ENCODE measurements around the gene ABCA2. TPM values are rescaled to one million over a fixed set of nuclear protein-coding genes. Genes with fewer than 3 reads are reported as not detected.
"Not testable (repeated sequence)": the region's sequence is repeated elsewhere in the genome, so short reads cannot be mapped to it uniquely, and the experiment has no call there.

Gene ABCA2
- polyA plus RNA-seq, 1 donor, result 25.3 TPM

DNA sequence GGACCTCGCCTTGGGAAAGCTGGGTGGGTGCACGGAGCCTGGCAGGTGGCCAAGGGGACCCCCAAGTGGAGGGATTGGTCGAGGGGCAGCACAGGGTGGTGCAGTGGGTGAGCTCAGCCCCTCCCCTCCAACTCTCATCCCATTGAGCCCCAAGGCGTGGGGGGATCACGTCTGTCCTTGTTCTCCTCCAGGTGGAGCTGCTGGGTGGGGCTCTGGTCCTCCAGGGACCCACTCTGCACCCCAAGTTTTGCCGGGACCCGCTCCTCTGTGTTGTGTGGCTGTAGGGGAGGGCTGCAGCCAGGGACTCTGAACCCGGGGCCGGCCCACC, 7.4 kb upstream of the ABCA2 start:
- no peak overlapping the region for H3K27ac ChIP-seq (ENCODE audit: low read length)
- H3K4me3 ChIP-seq (ENCODE audit: low read length), result no peak overlapping the region
- whole genome bisulfite sequencing (ENCODE audit: insufficient coverage, low lambda C conversion rate), result no CpG with 5 or more reads among the region's 9 CpGs
- no peaks in the 10 kb centered on the region for H3K36me3 ChIP-seq (ENCODE audit: control insufficient read depth, insufficient read depth, low read length)
- no peak for DNase-seq
- H3K27me3 ChIP-seq (ENCODE audit: control insufficient read depth, insufficient read depth, low read length), result no peaks in the 10 kb centered on the region
- peaks cover 2% of the 10 kb centered on the region for H3K9me3 ChIP-seq (ENCODE audit: control insufficient read depth, low read depth, low read length)
- peaks cover 26% of the 10 kb centered on the region for H3K4me1 ChIP-seq (ENCODE audit: control insufficient read depth, insufficient read depth, low read length)

DNA sequence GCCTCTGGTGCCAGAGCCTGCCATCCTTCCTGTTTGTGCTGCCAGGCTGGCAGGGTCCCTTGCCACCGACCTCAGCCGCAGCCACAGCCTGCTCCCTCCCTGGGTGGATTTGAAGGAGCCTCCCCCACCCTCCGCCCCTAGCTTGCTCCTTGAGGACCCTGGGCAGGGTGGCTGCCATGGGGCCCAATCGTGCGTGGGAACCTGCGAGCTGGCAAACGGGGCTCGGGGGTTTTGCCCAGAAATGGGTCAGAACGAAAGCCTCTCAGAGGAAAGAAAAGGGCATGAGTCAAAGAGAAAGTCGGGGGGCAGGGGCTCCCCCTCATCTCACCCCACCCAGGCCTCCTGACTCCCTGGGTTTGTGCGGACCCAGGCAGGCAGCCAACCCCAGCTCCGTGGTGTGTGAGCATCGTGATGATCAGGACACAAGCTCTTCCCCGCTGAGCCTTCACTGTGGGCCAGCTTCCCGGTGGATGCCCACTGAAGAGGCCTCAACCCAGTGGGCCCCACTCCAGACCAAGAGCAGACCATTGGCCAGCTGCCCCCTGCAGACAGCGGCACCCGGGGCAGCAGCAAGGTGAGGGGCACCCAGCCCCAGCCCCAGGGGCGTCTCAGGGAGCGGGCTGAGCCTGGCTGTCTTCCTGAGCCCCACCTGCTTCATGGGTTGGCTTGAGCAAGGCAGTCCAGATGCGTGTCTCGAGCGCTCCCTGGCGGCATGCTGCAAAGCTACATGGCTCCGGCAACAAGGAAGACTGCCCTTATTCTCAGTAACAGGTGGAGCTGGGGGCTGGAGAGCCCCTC, 6.9 kb upstream of the ABCA2 start:
- peaks cover 26% of the 10 kb centered on the region for H3K4me1 ChIP-seq (ENCODE audit: control insufficient read depth, insufficient read depth, low read length)
- peak; percentile 75 to 86 for DNase-seq
- H3K27ac ChIP-seq (ENCODE audit: low read length), result no peak overlapping the region
- H3K4me3 ChIP-seq (ENCODE audit: low read length), result no peak overlapping the region
- no peaks in the 10 kb centered on the region for H3K9me3 ChIP-seq (ENCODE audit: control insufficient read depth, low read depth, low read length)
- H3K27me3 ChIP-seq (ENCODE audit: control insufficient read depth, insufficient read depth, low read length), result no peaks in the 10 kb centered on the region
- 20% methylated on average over 1 of the region's 24 CpGs for WGBS (ENCODE audit: insufficient coverage, low lambda C conversion rate)
- no peaks in the 10 kb centered on the region for H3K36me3 ChIP-seq (ENCODE audit: control insufficient read depth, insufficient read depth, low read length)

DNA sequence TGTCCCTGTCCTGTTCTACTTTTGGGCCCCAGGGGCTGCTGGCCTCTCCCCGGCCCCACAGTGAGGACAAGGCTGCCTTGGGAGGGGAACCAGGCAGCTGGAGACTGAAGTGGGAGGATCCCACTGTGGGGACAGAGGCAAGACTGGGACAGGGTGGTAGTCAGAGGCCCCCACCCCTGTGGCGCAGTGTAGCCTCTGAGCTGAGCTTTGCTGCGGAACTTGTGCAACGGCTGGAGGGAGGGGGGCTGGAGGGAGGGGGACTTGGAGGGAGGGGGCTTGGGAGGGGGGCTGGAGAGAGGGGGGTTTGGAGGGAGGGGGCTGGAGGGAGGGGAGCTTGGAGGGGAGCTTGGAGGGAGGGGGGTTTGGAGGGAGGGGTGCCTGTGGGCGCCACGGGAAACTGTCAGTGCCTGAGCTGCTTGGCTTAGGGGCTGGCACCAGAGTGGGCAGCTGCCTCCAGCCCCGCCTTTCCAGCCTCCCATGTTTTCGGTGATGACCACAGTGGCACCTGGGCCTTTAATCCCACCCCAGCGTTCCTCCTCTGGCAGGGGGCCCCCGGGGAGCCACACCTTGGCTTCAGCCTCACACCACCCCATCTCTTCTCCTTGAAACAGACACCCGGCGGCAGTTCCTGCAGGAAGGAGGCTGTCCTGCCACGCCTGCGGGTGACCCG, 6.1 kb upstream of the ABCA2 start:
- Histone ChIP-seq H3K4me1 (ENCODE audit: control insufficient read depth, insufficient read depth, low read length) (peaks cover 27% of the 10 kb centered on the region), H3K27ac (ENCODE audit: low read length) (no peak overlapping the region), H3K4me3 (ENCODE audit: low read length) (no peak overlapping the region), H3K27me3 (ENCODE audit: control insufficient read depth, insufficient read depth, low read length) (no peaks in the 10 kb centered on the region), H3K36me3 (ENCODE audit: control insufficient read depth, insufficient read depth, low read length) (no peaks in the 10 kb centered on the region), H3K9me3 (ENCODE audit: control insufficient read depth, low read depth, low read length) (no peaks in the 10 kb centered on the region)
- no CpG with 5 or more reads among the region's 15 CpGs for WGBS (ENCODE audit: insufficient coverage, low lambda C conversion rate)
- no peak for DNase-seq

DNA sequence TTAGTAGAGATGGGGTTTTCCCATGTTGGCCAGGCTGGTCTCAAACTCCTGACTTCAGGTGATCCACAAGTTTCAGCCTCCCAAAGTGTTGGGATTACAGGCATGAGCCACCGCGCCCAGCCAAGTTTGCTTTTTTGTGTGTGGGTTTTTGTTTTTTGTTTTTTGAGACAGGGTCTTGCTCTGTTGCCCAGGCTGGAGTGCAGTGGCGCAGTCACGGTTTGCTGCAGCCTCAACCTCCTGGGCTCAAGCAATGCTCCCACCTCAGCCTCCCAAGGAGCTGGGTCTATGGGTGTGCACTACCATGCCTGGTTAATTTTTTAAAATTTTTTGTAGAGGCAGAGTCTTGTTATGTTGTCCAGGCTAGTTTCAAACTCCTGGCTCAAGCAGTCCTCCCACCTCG, 5.4 kb upstream of the ABCA2 start:
- H3K9me3 ChIP-seq (ENCODE audit: control insufficient read depth, low read depth, low read length); DNase-seq; H3K27me3 ChIP-seq (ENCODE audit: control insufficient read depth, insufficient read depth, low read length); H3K36me3 ChIP-seq (ENCODE audit: control insufficient read depth, insufficient read depth, low read length); H3K4me3 ChIP-seq (ENCODE audit: low read length); H3K27ac ChIP-seq (ENCODE audit: low read length): not testable (repeated sequence)
- H3K4me1 ChIP-seq (ENCODE audit: control insufficient read depth, insufficient read depth, low read length), result peaks cover 34% of the 10 kb centered on the region
- no CpG with 5 or more reads among the region's 5 CpGs for WGBS (ENCODE audit: insufficient coverage, low lambda C conversion rate)

DNA sequence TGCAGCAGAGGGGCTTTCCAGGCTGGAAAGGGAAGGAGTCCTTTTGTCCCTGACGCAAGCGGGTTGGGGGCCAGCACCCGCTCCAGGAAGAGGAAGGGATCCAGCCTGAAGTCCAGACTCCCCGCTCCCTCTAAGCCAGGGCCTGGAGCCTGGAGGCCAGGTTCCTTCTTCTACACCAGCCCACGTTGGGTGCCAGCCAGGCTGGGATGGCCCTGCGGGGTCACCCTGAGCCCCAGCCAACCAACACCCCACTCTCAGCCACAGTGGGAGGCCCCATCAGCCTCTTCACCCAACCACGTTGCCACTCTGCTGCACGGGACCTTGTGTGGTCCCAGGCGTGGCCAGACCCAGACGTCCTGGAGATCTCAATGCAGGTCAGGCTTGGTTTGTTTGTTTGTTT, 4.8 kb upstream of the ABCA2 start:
- no peaks in the 10 kb centered on the region for H3K27me3 ChIP-seq (ENCODE audit: control insufficient read depth, insufficient read depth, low read length)
- H3K9me3 ChIP-seq (ENCODE audit: control insufficient read depth, low read depth, low read length), result no peaks in the 10 kb centered on the region
- no CpG with 5 or more reads among the region's 10 CpGs for WGBS (ENCODE audit: insufficient coverage, low lambda C conversion rate)
- peaks cover 36% of the 10 kb centered on the region for H3K4me1 ChIP-seq (ENCODE audit: control insufficient read depth, insufficient read depth, low read length)
- H3K36me3 ChIP-seq (ENCODE audit: control insufficient read depth, insufficient read depth, low read length), result no peaks in the 10 kb centered on the region
- no peak for DNase-seq
- H3K4me3 ChIP-seq (ENCODE audit: low read length), result no peak overlapping the region
- no peak overlapping the region for H3K27ac ChIP-seq (ENCODE audit: low read length)

DNA sequence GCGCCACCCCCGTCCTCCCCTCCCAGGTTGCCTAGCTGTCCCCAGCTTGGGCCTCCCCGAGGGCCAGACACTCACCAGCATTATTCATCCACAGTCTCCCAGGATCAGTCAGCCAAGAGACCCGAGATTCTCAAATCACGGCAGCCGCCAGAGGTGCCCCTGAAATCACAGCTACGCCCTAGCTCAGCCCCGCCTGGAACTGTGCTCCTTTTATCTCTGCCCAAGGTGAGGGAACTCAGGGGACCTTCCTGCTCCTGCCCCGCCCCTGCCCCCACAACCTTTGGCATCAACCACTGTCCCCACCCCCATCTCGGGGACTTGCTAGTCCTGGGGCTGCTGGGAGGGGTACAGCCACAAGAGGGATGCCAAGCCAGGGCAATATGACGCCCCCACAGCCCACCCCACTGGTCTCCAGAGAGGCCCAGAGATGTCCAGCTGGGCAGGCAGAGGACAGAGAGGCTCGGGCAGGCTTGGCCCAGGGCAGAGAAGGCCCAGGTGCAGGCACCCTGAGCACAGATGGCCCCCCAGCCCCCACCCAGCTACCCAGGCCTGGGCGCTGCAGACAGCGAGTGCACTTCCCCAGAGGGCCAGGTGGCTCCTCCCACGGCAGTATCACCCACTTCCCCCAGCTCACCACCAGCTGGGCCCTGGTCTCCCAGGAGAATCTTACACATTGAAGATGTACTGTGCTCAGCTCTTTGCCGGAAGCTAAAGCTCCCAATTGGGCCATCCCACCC, 4.0 kb upstream of the ABCA2 start, which contains the start of gene FUT7:
Gene FUT7 (minus strand): TSS at position 185 of the 737 bp plus-strand sequence. CDS start 97 bp downstream, at position 88.
- WGBS (ENCODE audit: insufficient coverage, low lambda C conversion rate), result no CpG with 5 or more reads among the region's 16 CpGs
- no peak within 1 kb of the TSS for H3K27ac ChIP-seq (ENCODE audit: low read length)

DNA sequence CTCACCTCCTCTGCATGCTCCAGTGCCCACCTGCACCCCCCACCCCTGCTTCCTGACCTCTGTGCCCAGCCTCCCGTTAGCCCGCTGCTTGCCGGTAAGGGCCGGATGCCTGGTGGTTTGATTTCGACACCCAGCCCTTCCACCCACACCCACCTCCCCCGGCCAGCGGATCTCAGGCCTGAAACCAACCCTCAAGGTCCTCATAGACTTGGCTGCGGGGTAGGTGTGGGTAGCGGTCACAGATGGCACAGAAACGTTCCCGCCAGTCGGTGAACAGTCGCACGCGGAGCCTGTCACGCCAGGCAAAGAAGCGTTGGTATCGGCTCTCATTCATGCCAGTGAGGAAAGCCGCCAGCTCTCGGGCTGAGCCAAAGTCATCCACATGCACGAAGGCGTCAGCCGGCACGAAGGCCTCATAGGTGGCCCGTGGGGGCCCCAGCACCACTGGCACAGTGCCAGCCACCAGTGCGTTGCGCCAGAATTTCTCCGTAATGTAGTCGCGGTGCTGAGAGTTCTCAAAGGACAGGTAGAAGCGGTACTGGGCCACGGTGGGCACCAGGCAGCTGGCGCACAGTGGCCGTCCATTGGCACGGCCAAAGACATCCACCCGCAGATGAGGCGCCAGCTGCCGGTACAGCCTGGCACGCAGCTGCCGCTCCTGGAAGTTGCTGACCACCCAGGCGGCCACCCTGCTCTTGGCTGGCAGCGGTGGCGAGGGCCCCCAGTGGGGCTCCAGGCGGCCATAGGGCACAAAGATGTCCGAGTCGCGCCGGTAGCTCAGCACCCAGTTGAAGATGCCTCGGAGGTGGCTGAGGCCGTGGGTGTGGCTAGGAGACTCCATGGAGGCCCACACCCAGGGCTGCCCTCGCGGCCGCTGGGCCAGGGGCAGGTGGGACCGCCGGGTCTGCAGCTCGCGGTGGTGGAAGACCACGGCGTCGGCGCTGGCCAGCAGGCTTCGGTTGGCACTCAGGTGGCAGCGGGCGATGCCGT, 2.8 kb upstream of the ABCA2 start:
- H3K4me1 ChIP-seq (ENCODE audit: control insufficient read depth, insufficient read depth, low read length), result peaks cover 44% of the 10 kb centered on the region
- no peak for DNase-seq
- no peaks in the 10 kb centered on the region for H3K9me3 ChIP-seq (ENCODE audit: control insufficient read depth, low read depth, low read length)
- H3K27ac ChIP-seq (ENCODE audit: low read length), result no peak overlapping the region
- WGBS (ENCODE audit: insufficient coverage, low lambda C conversion rate), result no CpG with 5 or more reads among the region's 65 CpGs
- H3K36me3 ChIP-seq (ENCODE audit: control insufficient read depth, insufficient read depth, low read length), result no peaks in the 10 kb centered on the region
- H3K27me3 ChIP-seq (ENCODE audit: control insufficient read depth, insufficient read depth, low read length), result no peaks in the 10 kb centered on the region
- no peak overlapping the region for H3K4me3 ChIP-seq (ENCODE audit: low read length)

More for the DNA sequence above, 4.0 kb upstream of the ABCA2 start, which contains the start of gene FUT7:
- no peaks in the 10 kb centered on the region for H3K36me3 ChIP-seq (ENCODE audit: control insufficient read depth, insufficient read depth, low read length)
- no peaks in the 10 kb centered on the region for H3K27me3 ChIP-seq (ENCODE audit: control insufficient read depth, insufficient read depth, low read length)
- H3K4me1 ChIP-seq (ENCODE audit: control insufficient read depth, insufficient read depth, low read length), result peaks cover 41% of the 10 kb centered on the region
- no peak within 1 kb of the TSS for H3K4me3 ChIP-seq (ENCODE audit: low read length)
- DNase-seq, result peak in 1 of 2 donors; percentile 77
- H3K9me3 ChIP-seq (ENCODE audit: control insufficient read depth, low read depth, low read length), result no peaks in the 10 kb centered on the region

DNA sequence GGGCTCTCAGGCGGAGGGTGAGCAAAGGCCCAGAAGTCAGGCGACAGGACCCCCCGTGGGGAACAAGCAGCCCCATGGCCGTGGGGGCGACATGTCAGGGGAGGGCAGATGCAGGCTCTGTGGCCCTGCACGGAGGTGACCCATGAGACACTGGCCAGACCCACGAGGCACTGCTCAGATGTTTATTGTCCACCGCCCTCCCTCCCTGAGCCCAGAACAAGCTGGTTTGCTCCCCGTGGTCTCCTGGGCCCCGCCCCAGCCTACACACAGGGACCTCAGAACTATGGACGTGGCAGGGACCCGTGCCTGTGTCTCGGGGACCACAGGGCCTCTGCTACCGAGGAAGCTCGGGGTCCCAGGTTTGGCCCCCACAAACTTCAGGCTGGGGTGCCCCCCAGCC, 2.0 kb upstream of the ABCA2 start:
- Histone ChIP-seq H3K9me3 (ENCODE audit: control insufficient read depth, low read depth, low read length) (no peaks in the 10 kb centered on the region), H3K4me1 (ENCODE audit: control insufficient read depth, insufficient read depth, low read length) (peaks cover 38% of the 10 kb centered on the region), H3K4me3 (ENCODE audit: low read length) (no peak overlapping the region), H3K27ac (ENCODE audit: low read length) (no peak overlapping the region), H3K36me3 (ENCODE audit: control insufficient read depth, insufficient read depth, low read length) (no peaks in the 10 kb centered on the region), H3K27me3 (ENCODE audit: control insufficient read depth, insufficient read depth, low read length) (no peaks in the 10 kb centered on the region)
- no CpG with 5 or more reads among the region's 15 CpGs for WGBS (ENCODE audit: insufficient coverage, low lambda C conversion rate)
- DNase-seq, result no peak

DNA sequence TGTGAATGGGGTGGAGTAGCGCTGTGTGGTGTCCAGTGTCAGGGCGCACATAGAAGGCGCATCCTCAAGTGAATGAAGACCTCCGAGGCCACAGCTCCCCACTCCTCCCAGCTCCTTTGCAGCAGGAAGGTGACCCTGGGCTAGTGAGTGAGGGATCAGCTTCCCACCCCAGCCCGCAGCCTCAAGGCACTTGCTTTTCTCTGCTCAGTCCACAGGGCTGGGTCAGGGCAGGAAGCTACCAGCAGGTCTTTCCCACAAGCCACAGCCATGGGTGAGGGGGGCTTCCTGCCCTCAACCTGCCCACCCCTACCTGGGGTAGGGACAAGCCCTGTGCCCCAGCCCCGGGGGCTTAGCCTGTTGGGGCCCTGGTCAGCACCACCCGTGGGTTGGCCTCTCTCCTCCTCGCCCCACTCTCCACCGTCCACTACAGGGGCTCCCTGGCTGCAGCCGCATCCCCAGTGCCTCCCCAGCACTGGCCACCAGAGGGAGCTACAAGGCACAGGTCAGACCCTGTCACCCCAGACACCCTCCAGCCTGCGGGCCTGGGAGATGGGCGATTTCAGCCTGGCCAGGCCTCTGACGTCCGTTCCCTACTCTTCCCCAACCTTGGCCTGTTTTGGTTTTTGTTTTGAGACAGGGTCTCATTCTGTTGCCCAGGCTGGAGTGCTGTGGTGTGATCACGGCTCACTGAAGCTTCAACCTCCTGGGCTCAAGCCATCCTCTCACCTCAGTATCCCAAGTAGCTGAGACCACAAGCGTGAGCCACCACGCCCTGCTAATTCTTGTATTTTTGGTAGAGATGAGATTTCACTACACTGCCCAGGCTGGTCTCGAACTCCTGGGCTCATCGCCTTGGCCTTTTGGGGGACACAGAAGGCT, 1.3 kb upstream of the ABCA2 start:
- Histone ChIP-seq H3K9me3 (ENCODE audit: control insufficient read depth, low read depth, low read length) (no peaks in the 10 kb centered on the region), H3K27ac (ENCODE audit: low read length) (no peak overlapping the region), H3K36me3 (ENCODE audit: control insufficient read depth, insufficient read depth, low read length) (no peaks in the 10 kb centered on the region), H3K27me3 (ENCODE audit: control insufficient read depth, insufficient read depth, low read length) (no peaks in the 10 kb centered on the region), H3K4me3 (ENCODE audit: low read length) (no peak overlapping the region), H3K4me1 (ENCODE audit: control insufficient read depth, insufficient read depth, low read length) (peaks cover 34% of the 10 kb centered on the region)
- peak in 1 of 2 donors; percentile 52 for DNase-seq
- WGBS (ENCODE audit: insufficient coverage, low lambda C conversion rate), result no CpG with 5 or more reads among the region's 19 CpGs
